Right lobe of liver (tissue), 6 donors: ENCODE data around the gene ETV3L. TPM values are rescaled to one million over a fixed set of nuclear protein-coding genes. Genes with fewer than 3 reads are reported as not detected.

ENCODE experiments used
- ATAC-seq, 4 donors: fragments of 200-7000 bp; cut with Tn5 transposase; one replicate each; pipeline ENCODE4 v1.9.1; 2020; ENCODE audit warnings: mild to moderate bottlenecking in 4 of 4, moderate library complexity in 4 of 4
- DNase-seq, 3 donors: peaks; one replicate each; pipeline ENCODE4 v3.0.0-alpha.2; 2020
- H3K27ac ChIP-seq, 3 donors: fragments of 200-600 bp; one replicate each; pipeline ENCODE4 v1.8.0; 2022
- H3K27me3 ChIP-seq, 2 donors: fragments of 200-600 bp; one replicate each; pipeline ENCODE4 v1.8.0; 2022
- H3K36me3 ChIP-seq, 4 donors: fragments of 200-600 bp; sonication (generic) in 1 of 4; one replicate each; pipeline versions ENCODE4 v1.5.1 to v1.8.0; 2017 to 2022; ENCODE audit warnings: control low read depth in 1 of 4
- H3K4me1 ChIP-seq, 4 donors: fragments of 200-600 bp; sonication (generic) in 1 of 4; one replicate each; pipeline versions ENCODE4 v1.5.1 to v1.8.0; 2017 to 2022; ENCODE audit warnings: control low read depth in 1 of 4
- H3K4me3 ChIP-seq, 3 donors: fragments of 200-600 bp; one replicate each; pipeline ENCODE4 v1.8.0; 2022
- H3K9me3 ChIP-seq, 4 donors: fragments of 200-600 bp; sonication (generic) in 1 of 4; one replicate each; pipeline versions ENCODE4 v1.5.1 to v1.8.0; 2017 to 2022; ENCODE audit warnings: control low read depth in 1 of 4
- CTCF ChIP-seq, 4 donors: fragments of 200-600 bp in 3 of 4; fragments of 450-650 bp in 1 of 4; IDR thresholded peaks; one replicate each; pipeline versions ENCODE4 v1.5.1 to v1.8.0; 2016 to 2022; ENCODE audit warnings: antibody characterized with exemption in 4 of 4, mild to moderate bottlenecking in 2 of 4
- POLR2A ChIP-seq: fragments of 450-650 bp; IDR thresholded peaks from one replicate; pipeline ENCODE4 v1.6.1; 2017; ENCODE audit warnings: antibody characterized with exemption, mild to moderate bottlenecking
- WGBS: methylation state at CpG from one replicate; pipeline ENCODE4 v1.1.6; 2018; ENCODE audit warnings: low coverage, low lambda C conversion rate; ENCODE audit not compliant: insufficient coverage; ENCODE audit errors: missing lambda C conversion rate; 5-methylcytosine and 5-hydroxymethylcytosine counted together
- intact Hi-C, 2 donors: fragments of 100-400 bp; cut with DNase I; formaldehyde crosslinking; loops; one replicate each; pipeline versions ENCODE4 v1.11.2 to v1.14.1; 2022
- total RNA-seq, 6 experiments: library from RNA; depleted of rRNA in 2 of 6; stranded (reverse); fragments of >200 nt in 2 of 6; fragmentation: NEBNext Ultra II Directional in 3 of 6; extraction: Animal tissue kit (Norgen Biotek cat#: 25700) in 3 of 6; gene quantifications; one replicate each; pipeline versions ENCODE4 v1.1.0 to v1.2.4, GENCODE V29; 2016 to 2023
- donor health status: DM: no; HTN: yes; CAD: no.
- donor health status: DM: no; HTN: no; CAD: no.
- donor health status: DM: no; HTN: no; CAD: no.
- donor health status: DM: no; HTN: yes; CAD: no.
- donor health status: DM: no; HTN: yes; CAD: no.

ETV3L gene
- total RNA-seq, 6 experiments from 2014 or later: not detected

GRCh38 chr1:157050836-157051235 is 48.8 kb downstream of the ETV3L start:
- no peak overlapping the region for H3K4me3 ChIP-seq
- H3K36me3 ChIP-seq: no peaks in the 10 kb centered on the region
- TF ChIP-seq POLR2A (no peak), CTCF (IDR thresholded peaks at IDR 0.05) (no peak)
- intact Hi-C loops: no loop called here
- H3K9me3 ChIP-seq: peaks cover 0 to 10% (median 0%) of the 10 kb centered on the region in 4 donors
- no peaks in the 10 kb centered on the region for H3K27me3 ChIP-seq
- DNase-seq (no peak), ATAC-seq (no peak)
- H3K27ac ChIP-seq: no peak overlapping the region
- H3K4me1 ChIP-seq: no peaks in the 10 kb centered on the region
- WGBS: 69% methylated on average over 1 of the region's 2 CpGs

GRCh38 chr1:157047062-157047410 is 52.6 kb downstream of the ETV3L start:
- WGBS: 47% methylated on average over 2 of the region's 2 CpGs
- no peaks in the 10 kb centered on the region for H3K36me3 ChIP-seq
- H3K9me3 ChIP-seq: peaks cover 0 to 5% (median 0%) of the 10 kb centered on the region in 4 donors
- ATAC-seq: no peak
- intact Hi-C loops: no loop called here
- DNase-seq: no peak
- H3K27ac ChIP-seq: no peak overlapping the region
- no peaks in the 10 kb centered on the region for H3K27me3 ChIP-seq
- peaks cover 0 to 22% (median 10%) of the 10 kb centered on the region in 4 donors for H3K4me1 ChIP-seq
- H3K4me3 ChIP-seq: no peak overlapping the region
- no peak for TF ChIP-seq POLR2A
- no peak for TF ChIP-seq CTCF (IDR thresholded peaks at IDR 0.05)

GRCh38 chr1:157045250-157046218 is 54.1 kb downstream of the ETV3L start, which contains the start of gene ARHGEF11:
TSS of gene ARHGEF11 (minus strand) at chr1:157045742. CDS start at chr1:157044330, 1,412 bp downstream.
- H3K4me1 ChIP-seq: peaks cover 0 to 30% (median 10%) of the 10 kb centered on the region in 4 donors
- peak; percentile 94 to 95 (median 95) for DNase-seq
- ATAC-seq: peak; percentile 96 to 98 (median 96)
- TF ChIP-seq POLR2A: peak; percentile 94
- no peak for TF ChIP-seq CTCF (IDR thresholded peaks at IDR 0.05)
- under 1% methylated on average over 29 of the region's 120 CpGs for WGBS
- intact Hi-C loops: no loop called here
- no peaks in the 10 kb centered on the region for H3K36me3 ChIP-seq
- peak within 1 kb of the TSS; percentile 56 to 70 (median 68) for H3K4me3 ChIP-seq
- H3K9me3 ChIP-seq: no peaks in the 10 kb centered on the region
- H3K27ac ChIP-seq: peak within 1 kb of the TSS; percentile 77 to 85 (median 81)
- no peaks in the 10 kb centered on the region for H3K27me3 ChIP-seq

GRCh38 chr1:157044326-157044725 is 55.3 kb downstream of the ETV3L start:
- peak overlapping the region; percentile 56 to 70 (median 68) for H3K4me3 ChIP-seq
- no peak overlapping the region for H3K27ac ChIP-seq
- no peak for TF ChIP-seq POLR2A
- TF ChIP-seq CTCF (IDR thresholded peaks at IDR 0.05): no peak
- no peak for ATAC-seq
- H3K27me3 ChIP-seq: no peaks in the 10 kb centered on the region
- no peak for DNase-seq
- H3K9me3 ChIP-seq: no peaks in the 10 kb centered on the region
- 40% methylated on average over 6 of the region's 6 CpGs for WGBS
- intact Hi-C loops: no loop called here
- peaks cover 0 to 36% (median 10%) of the 10 kb centered on the region in 4 donors for H3K4me1 ChIP-seq
- no peaks in the 10 kb centered on the region for H3K36me3 ChIP-seq
